COLO829 (cell line): ENCODE data around the gene ING4.
"Not testable (repeated sequence)": the region's sequence is repeated elsewhere in the genome, so short reads cannot be mapped to it uniquely, and the experiment has no call there.

Experiments used
- DNase-seq: peaks from one replicate; pipeline ENCODE4 v3.0.0; 2012; ENCODE audit warnings: low spot score

ING4 gene

GRCh38 chr12:6662906-6663742 lies at the start of gene ING4:
TSS of gene ING4 (minus strand) at chr12:6663119. CDS start at chr12:6663101, 18 bp downstream.
- peak; percentile 99 for DNase-seq

- DNase-seq = no peak
These were observed 46.1 kb upstream of the ING4 start for GRCh38 chr12:6708960-6709394.

- DNase-seq = not testable (repeated sequence)
These were observed 45.4 kb upstream of the ING4 start for GRCh38 chr12:6708351-6708750.

GRCh38 chr12:6703631-6704030 lies 40.7 kb upstream of the ING4 start:
- no peak for DNase-seq

GRCh38 chr12:6701078-6701768 lies 38.3 kb upstream of the ING4 start:
- DNase-seq = no peak

- DNase-seq = no peak
These were observed 37.7 kb upstream of the ING4 start, which contains the start of gene PIANP for GRCh38 chr12:6700646-6701051. TSS of gene PIANP (minus strand) at chr12:6700815. CDS start at chr12:6698061, 2,754 bp downstream.

- no peak for DNase-seq
These were observed 37.2 kb upstream of the ING4 start for GRCh38 chr12:6699989-6700645.

- no peak for DNase-seq
These were observed 36.5 kb upstream of the ING4 start for GRCh38 chr12:6699259-6699988.

- no peak for DNase-seq
These were observed 35.6 kb upstream of the ING4 start for GRCh38 chr12:6698352-6699046.

GRCh38 chr12:6697584-6698351 lies 34.8 kb upstream of the ING4 start:
- DNase-seq = peak; percentile 67

GRCh38 chr12:6696690-6697583 lies 34.0 kb upstream of the ING4 start:
- no peak for DNase-seq

- DNase-seq = no peak
These were observed 32.6 kb upstream of the ING4 start for GRCh38 chr12:6695313-6696045.

- no peak for DNase-seq
These were observed 31.8 kb upstream of the ING4 start for GRCh38 chr12:6694701-6695100.

- DNase-seq = no peak
These were observed 31.0 kb upstream of the ING4 start for GRCh38 chr12:6693832-6694355.

GRCh38 chr12:6692888-6693287 lies 30.0 kb upstream of the ING4 start:
- no peak for DNase-seq

- no peak for DNase-seq
These were observed 28.6 kb upstream of the ING4 start for GRCh38 chr12:6691473-6691872.

- DNase-seq = peak; percentile 97
These were observed 26.3 kb upstream of the ING4 start, which contains the start of gene ZNF384 for GRCh38 chr12:6688999-6689882. TSS of gene ZNF384 (minus strand) at chr12:6689375. CDS start at chr12:6679520, 9,855 bp downstream.
